IMR-90 (cell line): ENCODE measurements around the gene TNS3. TPM values are rescaled to one million over a fixed set of nuclear protein-coding genes. Genes with fewer than 3 reads are reported as not detected.

Experiments used
- ATAC-seq: fragments of 200-7000 bp; cut with Tn5 transposase; 2 replicates; pipeline ENCODE4 v1.9.1; 2020; ENCODE audit warnings: low read depth, mild to moderate bottlenecking, moderate library complexity
- BruUV-seq: library from RNA; stranded (reverse); fragments of 400-500 nt; replicated peaks from 2 replicates; lab custom pipeline; 2021; lab: Mats Ljungman, UMichigan
- CTCF ChIA-PET: fragments of 300-600 bp; formaldehyde crosslinking; extraction: SDS; loops from one replicate; lab custom pipeline; 2021; ENCODE audit warnings: antibody characterized with exemption; lab: Yijun Ruan, JAX
- POLR2A ChIA-PET: fragments of 300-600 bp; sonication (Branson Sonifier 250); formaldehyde crosslinking; loops from one replicate; lab custom pipeline; 2022; ENCODE audit warnings: antibody characterized with exemption; ENCODE audit not compliant: unreplicated experiment; lab: Charles Lee
- DNase-seq: peaks from one replicate; pipeline ENCODE4 v3.0.0; 2013
- H2AFZ ChIP-seq: replicated peaks from 2 replicates; pipeline ENCODE3; 2013; ENCODE audit warnings: low read length, mild to moderate bottlenecking; ENCODE audit not compliant: poor library complexity
- H2AK5ac ChIP-seq: 2 replicates; pipeline ENCODE4 v1.6.1; 2013; ENCODE audit warnings: low read depth, low read length, inconsistent platforms
- H2AK9ac ChIP-seq: replicated peaks from 2 replicates; pipeline ENCODE3; 2013; ENCODE audit warnings: mild to moderate bottlenecking, low read depth, low read length, moderate library complexity; ENCODE audit not compliant: poor library complexity
- H2BK120ac ChIP-seq: 2 replicates; pipeline ENCODE4 v1.6.1; 2013; ENCODE audit warnings: low read depth, low read length, inconsistent platforms
- H2BK15ac ChIP-seq: 3 replicates; pipeline ENCODE4 v1.6.1; 2013; ENCODE audit warnings: low read depth, low read length, inconsistent platforms
- H2BK20ac ChIP-seq: 2 replicates; pipeline ENCODE4 v1.6.1; 2013; ENCODE audit warnings: low read depth, mild to moderate bottlenecking, inconsistent platforms, low read length, moderate library complexity
- H2BK5ac ChIP-seq: 2 replicates; pipeline ENCODE4 v1.6.1; 2013; ENCODE audit warnings: mild to moderate bottlenecking, low read depth, low read length, inconsistent platforms; ENCODE audit not compliant: poor library complexity, severe bottlenecking
- H3K14ac ChIP-seq: replicated peaks from 2 replicates; pipeline ENCODE4 v1.6.1; 2013; ENCODE audit warnings: low read depth, low read length, inconsistent platforms
- H3K18ac ChIP-seq: 2 replicates; pipeline ENCODE4 v1.6.1; 2013; ENCODE audit warnings: low read depth, low read length, control low read depth
- H3K23ac ChIP-seq: 2 replicates; pipeline ENCODE4 v1.6.1; 2013; ENCODE audit warnings: low read depth, low read length, inconsistent platforms
- H3K27ac ChIP-seq: 2 replicates; pipeline ENCODE4 v1.5.1; 2013; ENCODE audit warnings: mild to moderate bottlenecking, control low read depth, low read length; ENCODE audit not compliant: insufficient read depth
- H3K27me3 ChIP-seq: 2 replicates; pipeline ENCODE4 v1.6.1; 2013; ENCODE audit warnings: low read length; ENCODE audit not compliant: control insufficient read depth, insufficient read depth
- H3K36me3 ChIP-seq: 2 replicates; pipeline ENCODE4 v1.6.1; 2013; ENCODE audit warnings: low read length, mixed read lengths; ENCODE audit not compliant: control insufficient read depth, insufficient read depth
- H3K4ac ChIP-seq: 2 replicates; pipeline ENCODE4 v1.6.1; 2013; ENCODE audit warnings: low read depth, low read length, inconsistent platforms
- H3K4me1 ChIP-seq: 2 replicates; pipeline ENCODE4 v1.6.1; 2013; ENCODE audit warnings: low read length, mixed read lengths; ENCODE audit not compliant: control insufficient read depth, insufficient read depth
- H3K4me2 ChIP-seq: 2 replicates; pipeline ENCODE4 v1.6.1; 2013; ENCODE audit warnings: low read depth, mild to moderate bottlenecking, control low read depth, low read length, moderate library complexity
- H3K4me3 ChIP-seq: 2 replicates; pipeline ENCODE4 v1.5.1; 2013; ENCODE audit warnings: low read depth, mild to moderate bottlenecking, control low read depth, low read length, moderate library complexity; ENCODE audit not compliant: insufficient read depth
- H3K56ac ChIP-seq: 2 replicates; pipeline ENCODE4 v1.6.1; 2013; ENCODE audit warnings: low read length, inconsistent platforms; ENCODE audit not compliant: insufficient read depth; ENCODE audit errors: extremely low read depth
- H3K79me1 ChIP-seq, 2 experiments: 2 replicates each; pipeline ENCODE4 v1.6.1; 2013; ENCODE audit warnings: low read length in 2 of 2, inconsistent platforms in 1 of 2, low read depth in 1 of 2
- H3K9ac ChIP-seq: 2 replicates; pipeline ENCODE4 v1.6.1; 2013; ENCODE audit warnings: low read depth, low read length, control low read depth
- H3K9me1 ChIP-seq: 2 replicates; pipeline ENCODE4 v1.6.1; 2013; ENCODE audit warnings: low read length, inconsistent platforms; ENCODE audit not compliant: insufficient read depth
- H3K9me3 ChIP-seq: 2 replicates; pipeline ENCODE4 v1.6.1; 2013; ENCODE audit warnings: low read length; ENCODE audit not compliant: control insufficient read depth, insufficient read depth
- H4K20me1 ChIP-seq: 2 replicates; pipeline ENCODE4 v1.6.1; 2013; ENCODE audit warnings: low read length, inconsistent platforms; ENCODE audit not compliant: insufficient read depth
- H4K5ac ChIP-seq: 2 replicates; pipeline ENCODE4 v1.6.1; 2013; ENCODE audit warnings: mild to moderate bottlenecking, low read depth, low read length, control low read depth
- H4K8ac ChIP-seq, 2 experiments: 2 replicates each; pipeline ENCODE4 v1.6.1; 2013; ENCODE audit warnings: low read depth in 2 of 2, low read length in 2 of 2, control low read depth in 1 of 2, inconsistent platforms in 1 of 2
- H4K91ac ChIP-seq: 2 replicates; pipeline ENCODE4 v1.6.1; 2013; ENCODE audit warnings: low read depth, low read length, inconsistent platforms; ENCODE audit not compliant: insufficient read depth
- BHLHE40 ChIP-seq: fragments of 150-350 bp; IDR thresholded peaks from 2 replicates; pipeline ENCODE4 v1.6.1; 2016; ENCODE audit warnings: mild to moderate bottlenecking, low read depth, low read length
- CEBPB ChIP-seq: IDR thresholded peaks from 2 replicates; pipeline ENCODE4 v1.6.1; 2012; ENCODE audit warnings: low read depth, low read length, improper control_type of control experiment
- CHD1 ChIP-seq: IDR thresholded peaks from 2 replicates; pipeline ENCODE4 v1.6.1; 2012; ENCODE audit warnings: low read depth, low read length, improper control_type of control experiment
- CTCF ChIP-seq: conservative IDR thresholded peaks from 2 replicates; pipeline ENCODE4 v1.5.1; 2012; ENCODE audit warnings: mild to moderate bottlenecking, low read depth, low read length, improper control_type of control experiment
- ELK1 ChIP-seq: fragments of 150-350 bp; IDR thresholded peaks from 2 replicates; pipeline ENCODE4 v1.6.1; 2016; ENCODE audit warnings: low read depth, mild to moderate bottlenecking, low read length, moderate library complexity, borderline replicate concordance
- FOS ChIP-seq: fragments of 150-350 bp; IDR thresholded peaks from 2 replicates; pipeline ENCODE4 v1.6.1; 2016; ENCODE audit warnings: low read depth, low read length
- MAFK ChIP-seq: IDR thresholded peaks from 2 replicates; pipeline ENCODE4 v1.6.1; 2012; ENCODE audit warnings: low read depth, low read length, improper control_type of control experiment
- MXI1 ChIP-seq: IDR thresholded peaks from 2 replicates; pipeline ENCODE4 v1.6.1; 2012; ENCODE audit warnings: low read depth, mild to moderate bottlenecking, low read length, moderate library complexity, borderline replicate concordance
- NFE2L2 ChIP-seq: fragments of 150-350 bp; IDR thresholded peaks from 2 replicates; pipeline ENCODE4 v1.6.1; 2016; ENCODE audit warnings: low read depth, mild to moderate bottlenecking, low read length
- POLR2A ChIP-seq: IDR thresholded peaks from 2 replicates; pipeline ENCODE4 v1.6.1; 2012; ENCODE audit warnings: mild to moderate bottlenecking, low read depth, low read length
- RAD21 ChIP-seq: IDR thresholded peaks from 2 replicates; pipeline ENCODE4 v1.6.1; 2012; ENCODE audit warnings: low read length, improper control_type of control experiment
- RCOR1 ChIP-seq: IDR thresholded peaks from 2 replicates; pipeline ENCODE4 v1.6.1; 2012; ENCODE audit warnings: mild to moderate bottlenecking, low read length, improper control_type of control experiment; ENCODE audit not compliant: insufficient replicate concordance
- RFX5 ChIP-seq: IDR thresholded peaks from 2 replicates; pipeline ENCODE4 v1.8.0; 2012; ENCODE audit warnings: low read depth, mild to moderate bottlenecking, low read length, moderate library complexity
- SMC3 ChIP-seq: fragments of 150-350 bp; IDR thresholded peaks from 2 replicates; pipeline ENCODE4 v1.6.1; 2016; ENCODE audit warnings: low read depth, mild to moderate bottlenecking, antibody characterized with exemption, low read length, moderate library complexity
- USF2 ChIP-seq: fragments of 150-350 bp; IDR thresholded peaks from 2 replicates; pipeline ENCODE4 v1.6.1; 2017; ENCODE audit warnings: mild to moderate bottlenecking, antibody characterized with exemption, low read length, low read depth
- WGBS, 2 experiments: methylation state at CpG; one replicate each; pipeline versions ENCODE4 v1.1.5 to v1.1.7; 2013; ENCODE audit warnings: missing lambda C conversion rate in 2 of 2; ENCODE audit not compliant: insufficient read length in 1 of 2; ENCODE audit errors: extremely low coverage in 2 of 2; 5-methylcytosine and 5-hydroxymethylcytosine counted together
- dilution Hi-C: fragments of 300-500 bp; cut with HindIII; formaldehyde crosslinking; loops from one replicate; pipeline ENCODE4 v1.14.3; 2018; ENCODE audit warnings: low sequenced_read_pairs; ENCODE audit not compliant: unreplicated experiment
- in situ Hi-C: fragments of 300-500 bp; cut with MboI; formaldehyde crosslinking; loops from 3 replicates; pipeline ENCODE4 v1.14.3; 2019; ENCODE audit warnings: low sequenced_read_pairs, inconsistent platforms, mixed read lengths
- intact Hi-C: fragments of 100-400 bp; cut with micrococcal nuclease; formaldehyde crosslinking; loops from 2 replicates; pipeline ENCODE4 v1.10.0; 2022
- polyA plus RNA-seq, 3 experiments: library from polyadenylated mRNA; depleted of rRNA; stranded (reverse); fragments of >200 nt; gene quantifications; 2 replicates each; pipeline ENCODE4 v1.2.3, GENCODE V29; 2012; ENCODE audit warnings: low replicate concordance in 1 of 3
- total RNA-seq: library from RNA; depleted of rRNA; stranded (reverse); fragments of >200 nt; gene quantifications from 2 replicates; pipeline ENCODE4 v1.2.3, GENCODE V29; 2012

The TNS3 gene
- total and polyA plus RNA-seq, 2 of the 4 experiments (the other 2 are of a cell fraction): 64.3 to 79.2 TPM

DNA sequence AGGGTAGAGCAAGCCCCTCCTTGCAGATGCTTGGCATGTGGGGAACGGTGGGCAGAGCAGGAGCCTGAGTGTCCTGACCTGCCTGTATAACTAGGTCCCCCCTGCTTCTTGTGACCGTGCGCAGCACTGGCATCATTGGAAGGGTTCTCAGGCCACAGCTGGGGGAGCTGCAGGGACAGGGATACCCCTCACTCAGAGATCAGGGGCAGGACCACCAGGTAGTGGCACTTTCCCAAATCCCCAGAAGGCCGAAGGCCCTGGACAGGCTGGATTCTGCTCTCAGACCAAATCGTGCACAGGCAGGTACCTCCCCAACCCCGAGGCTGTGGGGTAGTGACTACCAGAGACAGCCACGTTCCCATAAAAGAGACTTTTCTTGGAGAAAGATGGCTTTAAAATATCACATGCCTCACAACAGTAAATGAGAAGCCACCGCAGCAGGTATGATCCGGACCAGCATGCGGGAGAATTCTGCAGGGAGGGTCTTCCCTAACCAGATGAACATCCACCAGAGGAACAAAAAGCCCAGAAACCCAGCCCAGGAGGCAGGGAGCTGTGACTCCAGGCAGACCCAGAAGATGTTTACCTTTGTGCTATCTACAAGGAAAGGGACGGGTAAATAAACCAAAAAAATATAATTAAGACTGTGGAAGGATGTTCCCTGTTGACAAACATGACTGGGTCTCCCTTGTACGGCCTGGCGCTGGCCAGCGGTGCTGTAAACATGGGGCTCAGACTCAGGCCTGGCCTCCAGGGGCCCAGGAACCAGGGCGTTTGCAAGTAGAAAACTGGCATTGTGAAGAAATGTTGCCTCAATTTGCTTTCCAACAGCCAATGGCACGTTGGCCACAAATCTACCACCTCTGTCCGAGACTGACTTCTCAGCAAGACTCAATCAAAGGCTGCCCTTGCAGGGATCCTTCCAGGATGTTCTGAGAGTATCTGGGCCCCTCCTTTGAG lies 180.0 kb downstream of the TNS3 start:
- CTCF ChIA-PET: no interaction called here
- peaks cover 27% of the 10 kb centered on the region; the same call in 1 of the 2 replicates for H3K9me1 ChIP-seq

More for the DNA sequence above, 180.0 kb downstream of the TNS3 start:
- Histone ChIP-seq H3K4me1 (peaks cover 15% of the 10 kb centered on the region), H4K20me1 (peaks cover 34% of the 10 kb centered on the region; the same call in 1 of the 2 replicates), H4K5ac (no peak overlapping the region), H4K91ac (no peak overlapping the region), H2AK5ac (no peak overlapping the region), H2AFZ (no peak overlapping the region), H3K4me2 (no peak overlapping the region), H3K56ac (no peak overlapping the region), H3K18ac (no peak overlapping the region), H2BK5ac (no peak overlapping the region), H2BK20ac (no peak overlapping the region), H4K8ac (no peak overlapping the region), H3K27ac (no peak overlapping the region), H3K14ac (no peak overlapping the region), H2BK120ac (no peak overlapping the region), H3K27me3 (no peaks in the 10 kb centered on the region), H3K4ac (no peak overlapping the region), H2AK9ac (no peak overlapping the region), H3K36me3 (peaks cover 46% of the 10 kb centered on the region), H3K79me1 (peaks cover 20 to 68% of the 10 kb centered on the region in 2 experiments), H3K9ac (no peak overlapping the region), H3K9me3 (no peaks in the 10 kb centered on the region), H3K4me3 (no peak overlapping the region), H3K23ac (no peak overlapping the region), H2BK15ac (no peak overlapping the region)
- TF ChIP-seq RCOR1 (no peak), USF2 (no peak), MXI1 (no peak), ELK1 (no peak), CEBPB (no peak), POLR2A (no peak), FOS (no peak), SMC3 (no peak), NFE2L2 (no peak), RFX5 (no peak), MAFK (no peak), CHD1 (no peak), CTCF (no peak), RAD21 (no peak), BHLHE40 (no peak)
- 89% methylated on average over 8 of the region's 17 CpGs; no CpG with 5 or more reads in 1 of the 2 experiments for WGBS, 2 experiments
- intact Hi-C loops: no loop called here
- DNase-seq: no peak
- no TSS peak for BruUV-seq
- dilution Hi-C loops: no loop called here
- in situ Hi-C loops: no loop called here
- POLR2A ChIA-PET: no interaction called here
- no peak for ATAC-seq
